Astrocyte (in vitro differentiated cells and primary cell): ENCODE data around the gene IGF2BP2.
"Not testable (repeated sequence)": the region's sequence is repeated elsewhere in the genome, so short reads cannot be mapped to it uniquely, and the experiment has no call there.

Experiments used
- CTCF ChIP-seq: IDR thresholded peaks from 2 replicates; pipeline ENCODE4 v1.5.1; 2011; ENCODE audit warnings: low read depth, mild to moderate bottlenecking, inconsistent platforms, low read length, moderate library complexity; ENCODE audit not compliant: insufficient read depth
- EZH2 ChIP-seq: IDR thresholded peaks from 2 replicates; pipeline ENCODE4 v1.6.1; 2012; ENCODE audit warnings: mild to moderate bottlenecking, low read length, inconsistent platforms; ENCODE audit not compliant: insufficient read depth

DNA sequence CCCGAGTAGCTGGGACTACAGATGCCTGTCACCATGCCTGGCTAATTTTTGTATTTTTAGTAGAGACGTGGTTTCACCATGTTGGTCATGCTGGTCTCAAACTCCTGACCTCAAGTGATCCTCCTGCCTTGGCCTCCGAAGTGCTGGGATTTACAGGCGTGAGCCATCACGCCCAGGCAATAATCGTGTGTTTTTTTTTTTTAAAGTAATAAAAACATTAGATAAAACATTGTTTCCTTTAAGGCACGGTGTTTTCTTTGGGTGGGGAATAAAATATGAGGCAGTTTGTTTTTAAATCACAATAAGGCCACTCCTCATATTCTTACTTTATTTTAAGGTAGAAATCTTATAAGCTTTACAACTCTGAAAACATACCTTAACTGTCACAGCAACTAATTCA, 127.6 kb downstream of the IGF2BP2 start:
- TF ChIP-seq CTCF, EZH2: not testable (repeated sequence)
